ENCODE data around the gene ZNF500.

The ZNF500 gene

GRCh38 chr16:4734063-4734729, 32.8 kb downstream of the ZNF500 start, which contains the start of the genes ANKS3 and DNAAF8 (continued):
- TF ChIP-seq ZNF645 (tag by site-specific recombination; IDR thresholded peaks at IDR 0.05) (no peak), ZNF600 (tag by site-specific recombination; IDR thresholded peaks at IDR 0.05) (no peak), ZNF223 (tag by site-specific recombination; IDR thresholded peaks at IDR 0.05) (no peak), KLF7 (tag by site-specific recombination; IDR thresholded peaks at IDR 0.05; ENCODE audit: borderline replicate concordance) (no peak), ZFP41 (tag by site-specific recombination; IDR thresholded peaks at IDR 0.05; ENCODE audit: borderline replicate concordance) (no peak), ZNF777 (tag by site-specific recombination; IDR thresholded peaks at IDR 0.05; ENCODE audit: borderline replicate concordance) (no peak), ZNF302 (tag by site-specific recombination; IDR thresholded peaks at IDR 0.05; ENCODE audit: low read depth) (no peak), ZNF518A (tag by site-specific recombination; conservative IDR thresholded peaks at IDR 0.05; ENCODE audit: low read depth) (peak; percentile 80), KLF8 (tag by site-specific recombination; IDR thresholded peaks at IDR 0.05) (peak; percentile 89; the same call in 1 of the 2 replicates), ZXDB (tag by site-specific recombination; IDR thresholded peaks at IDR 0.05) (peak; percentile 71; the same call in 1 of the 2 replicates), ZNF248 (tag by site-specific recombination; IDR thresholded peaks at IDR 0.05) (no peak), ZNF704 (tag by site-specific recombination; IDR thresholded peaks at IDR 0.05) (peak; percentile 38; the same call in 1 of the 2 replicates), ZNF571 (tag by site-specific recombination; IDR thresholded peaks at IDR 0.05) (no peak), SP3 (tag by site-specific recombination; IDR thresholded peaks at IDR 0.05) (peak; percentile 96), ZNF354C (tag by site-specific recombination; IDR thresholded peaks at IDR 0.05; ENCODE audit: borderline replicate concordance, low read depth) (no peak), TRIM28 (IDR thresholded peaks at IDR 0.05; ENCODE audit: borderline replicate concordance, low read length) (no peak), ZNF785 (tag by site-specific recombination; IDR thresholded peaks at IDR 0.05) (no peak), ZNF558 (tag by site-specific recombination; IDR thresholded peaks at IDR 0.05) (no peak), ZNF776 (tag by site-specific recombination; IDR thresholded peaks at IDR 0.05; ENCODE audit: borderline replicate concordance) (no peak), GFI1B (tag by site-specific recombination; IDR thresholded peaks at IDR 0.05) (no peak), ZNF157 (tag by site-specific recombination; IDR thresholded peaks at IDR 0.05) (no peak), ZNF311 (tag by site-specific recombination; IDR thresholded peaks at IDR 0.05; ENCODE audit: borderline replicate concordance) (no peak), ZBTB7A (tag by site-specific recombination; IDR thresholded peaks at IDR 0.05; ENCODE audit: low read depth) (no peak), ZNF561 (tag by site-specific recombination; IDR thresholded peaks at IDR 0.05; ENCODE audit: borderline replicate concordance) (peak; percentile 91), ZBTB44 (tag by site-specific recombination; IDR thresholded peaks at IDR 0.05) (no peak), ZNF639 (tag by site-specific recombination; IDR thresholded peaks at IDR 0.05) (no peak; the same call in 1 of the 2 replicates), ZNF621 (tag by site-specific recombination; IDR thresholded peaks at IDR 0.05) (no peak), ZNF768 (tag by site-specific recombination; IDR thresholded peaks at IDR 0.05) (no peak), GLI4 (tag by site-specific recombination; IDR thresholded peaks at IDR 0.05) (no peak), ZNF670 (tag by site-specific recombination; IDR thresholded peaks at IDR 0.05; ENCODE audit: low read depth) (no peak), KLF1 (tag by site-specific recombination; IDR thresholded peaks at IDR 0.05) (peak; percentile 85)

All from HEK293 (cell line).